Right lobe of liver (tissue), 4 donors: ENCODE measurements around the gene CEMIP2.

Source experiments
- POLR2A ChIP-seq: fragments of 450-650 bp; IDR thresholded peaks from one replicate; pipeline ENCODE4 v1.6.1; 2017; ENCODE audit warnings: antibody characterized with exemption, mild to moderate bottlenecking
- TF ChIP-seq, protein P1 (sequence below), 4 donors: fragments of 200-600 bp in 3 of 4; fragments of 450-650 bp in 1 of 4; IDR thresholded peaks; one replicate each; pipeline versions ENCODE4 v1.5.1 to v1.8.0; 2016 to 2022; ENCODE audit warnings: antibody characterized with exemption in 4 of 4, mild to moderate bottlenecking in 2 of 4
- donor health status: DM: no; HTN: no; CAD: no.
- donor health status: DM: no; HTN: no; CAD: no.
- donor health status: DM: no; HTN: yes; CAD: no.

DNA sequence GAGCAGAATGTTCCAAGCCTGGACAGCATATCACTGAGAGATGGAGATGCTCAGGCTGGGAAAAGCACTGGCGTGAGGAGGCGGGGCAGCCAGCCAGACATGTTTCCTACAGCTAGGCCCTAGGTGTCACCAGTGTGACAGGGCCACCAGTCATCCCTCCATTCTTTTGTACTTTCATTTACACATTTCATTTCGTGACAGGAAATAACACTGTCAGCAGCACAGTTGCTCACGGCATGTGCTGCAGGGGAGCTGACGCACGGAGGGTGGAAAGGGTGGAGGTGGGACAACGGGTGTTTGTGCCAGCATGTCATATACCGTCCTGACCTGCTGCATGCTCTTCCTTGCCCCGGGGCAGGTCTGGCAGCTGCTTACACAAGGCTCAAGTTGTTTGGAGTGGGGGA is 14.8 kb upstream of the CEMIP2 start:
- TF ChIP-seq POLR2A: no peak
- TF ChIP-seq, protein P1, sequence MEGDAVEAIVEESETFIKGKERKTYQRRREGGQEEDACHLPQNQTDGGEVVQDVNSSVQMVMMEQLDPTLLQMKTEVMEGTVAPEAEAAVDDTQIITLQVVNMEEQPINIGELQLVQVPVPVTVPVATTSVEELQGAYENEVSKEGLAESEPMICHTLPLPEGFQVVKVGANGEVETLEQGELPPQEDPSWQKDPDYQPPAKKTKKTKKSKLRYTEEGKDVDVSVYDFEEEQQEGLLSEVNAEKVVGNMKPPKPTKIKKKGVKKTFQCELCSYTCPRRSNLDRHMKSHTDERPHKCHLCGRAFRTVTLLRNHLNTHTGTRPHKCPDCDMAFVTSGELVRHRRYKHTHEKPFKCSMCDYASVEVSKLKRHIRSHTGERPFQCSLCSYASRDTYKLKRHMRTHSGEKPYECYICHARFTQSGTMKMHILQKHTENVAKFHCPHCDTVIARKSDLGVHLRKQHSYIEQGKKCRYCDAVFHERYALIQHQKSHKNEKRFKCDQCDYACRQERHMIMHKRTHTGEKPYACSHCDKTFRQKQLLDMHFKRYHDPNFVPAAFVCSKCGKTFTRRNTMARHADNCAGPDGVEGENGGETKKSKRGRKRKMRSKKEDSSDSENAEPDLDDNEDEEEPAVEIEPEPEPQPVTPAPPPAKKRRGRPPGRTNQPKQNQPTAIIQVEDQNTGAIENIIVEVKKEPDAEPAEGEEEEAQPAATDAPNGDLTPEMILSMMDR (IDR thresholded peaks at IDR 0.05): no peak
